Measurements from ENCODE around the gene MLEC.

The MLEC gene

GRCh38 chr12:120686690-120687577 lies at the start of gene MLEC:
Gene MLEC, plus strand, starts transcription at chr12:120687149. Its CDS starts 148 bp downstream, at chr12:120687297.
- peak; percentile 97 to 98 for DNase-seq

- peak; percentile 45 to 51 for DNase-seq
Observed at GRCh38 chr12:120639771-120640721, 46.9 kb upstream of the MLEC start, which contains the start of gene CABP1. Gene CABP1, plus strand, starts transcription at chr12:120640626. Its CDS starts 60 bp downstream, at chr12:120640686.

- peak in 1 of 2 experiments; percentile 5 for DNase-seq
Observed at GRCh38 chr12:120640861-120641833, 45.8 kb upstream of the MLEC start.

GRCh38 chr12:120642121-120642520 lies 44.8 kb upstream of the MLEC start:
- DNase-seq: no peak

GRCh38 chr12:120642826-120643225 lies 44.1 kb upstream of the MLEC start:
- no peak for DNase-seq

GRCh38 chr12:120643574-120643973 lies 43.4 kb upstream of the MLEC start:
- no peak for DNase-seq

GRCh38 chr12:120646044-120646443 lies 40.9 kb upstream of the MLEC start:
- DNase-seq: no peak

GRCh38 chr12:120647375-120647755 lies 39.6 kb upstream of the MLEC start:
- DNase-seq: no peak

- no peak for DNase-seq
Observed at GRCh38 chr12:120649442-120650232, 37.3 kb upstream of the MLEC start.

GRCh38 chr12:120650233-120650690 lies 36.7 kb upstream of the MLEC start:
- DNase-seq: no peak

- DNase-seq: no peak
Observed at GRCh38 chr12:120651821-120652220, 35.1 kb upstream of the MLEC start.

GRCh38 chr12:120652656-120653435 lies 34.1 kb upstream of the MLEC start:
- DNase-seq: no peak

GRCh38 chr12:120653611-120654010 lies 33.3 kb upstream of the MLEC start:
- no peak for DNase-seq

GRCh38 chr12:120654656-120655055 lies 32.3 kb upstream of the MLEC start:
- no peak for DNase-seq

- no peak for DNase-seq
Observed at GRCh38 chr12:120656008-120656407, 30.9 kb upstream of the MLEC start.

GRCh38 chr12:120658286-120659150 lies 28.4 kb upstream of the MLEC start:
- no peak for DNase-seq

- no peak for DNase-seq
Observed at GRCh38 chr12:120659151-120659525, 27.8 kb upstream of the MLEC start.

GRCh38 chr12:120661432-120661831 lies 25.5 kb upstream of the MLEC start:
- no peak for DNase-seq

- no peak for DNase-seq
Observed at GRCh38 chr12:120662879-120663278, 24.1 kb upstream of the MLEC start.
